PFSK-1 (cell line): ENCODE data around the gene BAZ2B.

ENCODE experiments used
- FOXP2 ChIP-seq: optimal IDR thresholded peaks from 2 replicates; pipeline ENCODE3; 2011; ENCODE audit warnings: borderline replicate concordance, control low read depth, inconsistent platforms; ENCODE audit not compliant: insufficient read depth; ENCODE audit errors: extremely low read length, extremely low read depth
- POLR2AphosphoS5 ChIP-seq: IDR thresholded peaks from 2 replicates; pipeline ENCODE4 v1.6.1; 2012; ENCODE audit warnings: low read depth, mild to moderate bottlenecking, control low read depth, low read length, moderate library complexity
- REST ChIP-seq, 2 experiments: IDR thresholded peaks; 2 replicates each; pipeline versions ENCODE4 v1.6.1 to v1.8.0; 2011 to 2012; ENCODE audit warnings: low read depth in 2 of 2, low read length in 2 of 2, control low read depth in 1 of 2, inconsistent platforms in 1 of 2, mild to moderate bottlenecking in 1 of 2, moderate library complexity in 1 of 2; ENCODE audit not compliant: insufficient read depth in 1 of 2
- SIN3A ChIP-seq: IDR thresholded peaks from 2 replicates; pipeline ENCODE4 v1.6.1; 2012; ENCODE audit warnings: mild to moderate bottlenecking, low read length, moderate library complexity, borderline replicate concordance; ENCODE audit not compliant: insufficient read depth
- TAF1 ChIP-seq: IDR thresholded peaks from 2 replicates; pipeline ENCODE4 v1.6.1; 2012; ENCODE audit warnings: low read length, control low read depth, borderline replicate concordance; ENCODE audit not compliant: insufficient read depth

GRCh38 chr2:159635006-159635789, 18.9 kb upstream of the BAZ2B start:
- TF ChIP-seq POLR2AphosphoS5 = no peak
- no peak for TF ChIP-seq SIN3A
- no peak for TF ChIP-seq TAF1
- TF ChIP-seq REST (IDR thresholded peaks at IDR 0.05; ENCODE audit: insufficient read depth in 1 of 2, low read depth in 2 of 2, low read length in 2 of 2) = no peak
- no peak for TF ChIP-seq FOXP2
